OCI-LY7 (cell line): ENCODE measurements around the gene FOXD2. TPM values are rescaled to one million over a fixed set of nuclear protein-coding genes. Genes with fewer than 3 reads are reported as not detected.
A peak's percentile ranks its signal among the peaks of the same experiment; 100 is the strongest.

ENCODE experiments used
- BruUV-seq: library from RNA; stranded (reverse); fragments of 400-500 nt; replicated peaks from 2 replicates; lab custom pipeline; 2021; lab: Mats Ljungman, UMichigan
- CTCF ChIA-PET: fragments of 300-600 bp; sonication (Branson Sonifier 250); formaldehyde crosslinking; loops from one replicate; lab custom pipeline; 2022; ENCODE audit warnings: antibody characterized with exemption; ENCODE audit not compliant: unreplicated experiment; lab: Charles Lee
- POLR2A ChIA-PET: fragments of 300-600 bp; sonication (Branson Sonifier 250); formaldehyde crosslinking; loops from one replicate; lab custom pipeline; 2022; ENCODE audit warnings: antibody characterized with exemption; lab: Charles Lee
- DNase-seq: peaks from one replicate; pipeline ENCODE4 v3.0.0-alpha.2; 2015; ENCODE audit warnings: low spot score
- H2AFZ ChIP-seq: fragments of 200-600 bp; sonication (generic), shearing (Covaris generic); 2 replicates; pipeline ENCODE4 v1.6.1; 2014; ENCODE audit warnings: mild to moderate bottlenecking, antibody characterized with exemption, low read length, moderate library complexity
- H3K27ac ChIP-seq: fragments of 200-600 bp; sonication (generic); 2 replicates; pipeline ENCODE4 v1.5.1; 2014; ENCODE audit warnings: mixed run types, low read depth, mild to moderate bottlenecking, moderate library complexity, low read length, inconsistent platforms; ENCODE audit not compliant: poor library complexity, severe bottlenecking
- H3K36me3 ChIP-seq: fragments of 200-600 bp; sonication (generic); 2 replicates; pipeline ENCODE4 v1.6.1; 2014; ENCODE audit warnings: mild to moderate bottlenecking, antibody characterized with exemption, low read length, moderate library complexity, mixed read lengths; ENCODE audit not compliant: insufficient read depth
- H3K4me1 ChIP-seq: fragments of 200-600 bp; sonication (generic); 2 replicates; pipeline ENCODE4 v1.5.1; 2014; ENCODE audit warnings: mild to moderate bottlenecking, low read length; ENCODE audit not compliant: insufficient read depth, poor library complexity, severe bottlenecking
- H3K4me2 ChIP-seq: fragments of 200-600 bp; sonication (generic); 2 replicates; pipeline ENCODE4 v1.6.1; 2014; ENCODE audit warnings: mild to moderate bottlenecking, low read length
- H3K4me3 ChIP-seq: fragments of 200-600 bp; sonication (generic); 2 replicates; pipeline ENCODE4 v1.5.1; 2014; ENCODE audit warnings: mild to moderate bottlenecking, low read depth, low read length; ENCODE audit not compliant: poor library complexity, severe bottlenecking
- H3K79me2 ChIP-seq: fragments of 200-600 bp; sonication (generic); 2 replicates; pipeline ENCODE4 v1.6.1; 2016; ENCODE audit warnings: low read depth, mild to moderate bottlenecking, low read length, moderate library complexity, mixed read lengths; ENCODE audit not compliant: insufficient read depth
- H3K9me2 ChIP-seq: fragments of 200-600 bp; sonication (generic); 2 replicates; pipeline ENCODE4 v1.6.1; 2016; ENCODE audit warnings: mild to moderate bottlenecking, low read length, mixed read lengths; ENCODE audit not compliant: insufficient read depth
- H3K9me3 ChIP-seq: fragments of 200-600 bp; sonication (generic); 2 replicates; pipeline ENCODE4 v1.6.1; 2014; ENCODE audit warnings: mild to moderate bottlenecking, mixed run types, low read length, mixed read lengths
- H4K20me1 ChIP-seq: fragments of 200-600 bp; sonication (generic); 2 replicates; pipeline ENCODE4 v1.6.1; 2014; ENCODE audit warnings: mild to moderate bottlenecking, antibody characterized with exemption, low read length, moderate library complexity, mixed read lengths; ENCODE audit not compliant: insufficient read depth
- EZH2phosphoT487 ChIP-seq: fragments of 200-600 bp; sonication (generic); IDR thresholded peaks from 2 replicates; pipeline ENCODE4 v1.6.1; 2018; ENCODE audit warnings: low read depth, borderline replicate concordance, mild to moderate bottlenecking, mixed run types, antibody characterized with exemption, low read length, moderate library complexity, mixed read lengths
- intact Hi-C: fragments of 100-400 bp; cut with micrococcal nuclease; formaldehyde crosslinking; loops from one replicate; pipeline ENCODE4 v1.10.0; 2022; ENCODE audit not compliant: unreplicated experiment
- total RNA-seq, 2 experiments: library from RNA; depleted of rRNA in 1 of 2; stranded (reverse); fragments of >200 nt in 1 of 2; shearing (Covaris generic) in 1 of 2; gene quantifications; 2 replicates each; pipeline ENCODE4 v1.2.3, GENCODE V29; 2014 to 2022
- TF ChIP-seq, protein P1 (sequence below): fragments of 200-600 bp; sonication (generic); conservative IDR thresholded peaks from 2 replicates; pipeline ENCODE4 v1.5.1; 2014; ENCODE audit warnings: mild to moderate bottlenecking, antibody characterized with exemption, low read length, moderate library complexity, mixed read lengths

FOXD2 gene
- total RNA-seq, 2 experiments from 2014 or later, result 0.49 to 0.76 TPM

- Histone ChIP-seq H3K4me2 (peak overlapping the region; percentile 96), H3K9me3 (no peaks in the 10 kb centered on the region), H4K20me1 (peaks cover 7% of the 10 kb centered on the region; the same call in 1 of the 2 replicates), H3K4me3 (peak overlapping the region; percentile 92), H3K27ac (peak overlapping the region; percentile 78), H3K4me1 (peaks cover 28% of the 10 kb centered on the region), H3K9me2 (no peaks in the 10 kb centered on the region), H3K79me2 (peaks cover 13% of the 10 kb centered on the region; the same call in 1 of the 2 replicates), H2AFZ (peak overlapping the region; percentile 83; the same call in 1 of the 2 replicates), H3K36me3 (peaks cover 40% of the 10 kb centered on the region)
- BruUV-seq, result TSS peak; percentile 69
- TF ChIP-seq, protein P1, sequence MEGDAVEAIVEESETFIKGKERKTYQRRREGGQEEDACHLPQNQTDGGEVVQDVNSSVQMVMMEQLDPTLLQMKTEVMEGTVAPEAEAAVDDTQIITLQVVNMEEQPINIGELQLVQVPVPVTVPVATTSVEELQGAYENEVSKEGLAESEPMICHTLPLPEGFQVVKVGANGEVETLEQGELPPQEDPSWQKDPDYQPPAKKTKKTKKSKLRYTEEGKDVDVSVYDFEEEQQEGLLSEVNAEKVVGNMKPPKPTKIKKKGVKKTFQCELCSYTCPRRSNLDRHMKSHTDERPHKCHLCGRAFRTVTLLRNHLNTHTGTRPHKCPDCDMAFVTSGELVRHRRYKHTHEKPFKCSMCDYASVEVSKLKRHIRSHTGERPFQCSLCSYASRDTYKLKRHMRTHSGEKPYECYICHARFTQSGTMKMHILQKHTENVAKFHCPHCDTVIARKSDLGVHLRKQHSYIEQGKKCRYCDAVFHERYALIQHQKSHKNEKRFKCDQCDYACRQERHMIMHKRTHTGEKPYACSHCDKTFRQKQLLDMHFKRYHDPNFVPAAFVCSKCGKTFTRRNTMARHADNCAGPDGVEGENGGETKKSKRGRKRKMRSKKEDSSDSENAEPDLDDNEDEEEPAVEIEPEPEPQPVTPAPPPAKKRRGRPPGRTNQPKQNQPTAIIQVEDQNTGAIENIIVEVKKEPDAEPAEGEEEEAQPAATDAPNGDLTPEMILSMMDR, result no peak
- TF ChIP-seq EZH2phosphoT487, result no peak
- intact Hi-C loops, result loop anchor here (1.0 to 5.0 kb wide), 6 partner anchors 46 to 292 kb away; partner anchors contain the start of gene STIL
- no peak for DNase-seq
- ChIA-PET POLR2A (interaction anchor here (0.5 to 1.4 kb wide), 5 partner anchors 13 to 97 kb away, joined by 3 to 4 read pairs (median 3); no protein-coding TSS in a partner anchor), CTCF (interaction anchor here (1.5 to 1.8 kb wide), 2 partner anchors 41 to 49 kb away, joined by 3 to 6 read pairs; no protein-coding TSS in a partner anchor)
Measured at GRCh38 chr1:47435506-47436303, 2.1 kb upstream of the FOXD2 start.

GRCh38 chr1:47436304-47436978 is 1.4 kb upstream of the FOXD2 start:
- H2AFZ ChIP-seq, result peak overlapping the region; percentile 83
- peak overlapping the region; percentile 78 for H3K27ac ChIP-seq
- H3K4me1 ChIP-seq, result peaks cover 22% of the 10 kb centered on the region
- POLR2A ChIA-PET, result interaction anchor here (0.5 to 1.4 kb wide), 3 partner anchors 22 to 50 kb away, joined by 3 read pairs; no protein-coding TSS in a partner anchor
- H3K4me2 ChIP-seq, result peak overlapping the region; percentile 96
- CTCF ChIA-PET, result interaction anchor here (1.5 to 2.1 kb wide), 4 partner anchors 39 to 290 kb away, joined by 5 to 13 read pairs (median 6); no protein-coding TSS in a partner anchor
- BruUV-seq, result no TSS peak
- H3K9me2 ChIP-seq, result no peaks in the 10 kb centered on the region
- peaks cover 35% of the 10 kb centered on the region for H3K36me3 ChIP-seq
- TF ChIP-seq EZH2phosphoT487, result no peak
- TF ChIP-seq, protein P1, result peak; percentile 95
- peak overlapping the region; percentile 92 for H3K4me3 ChIP-seq
- no peaks in the 10 kb centered on the region for H3K9me3 ChIP-seq
- peak; percentile 88 for DNase-seq
- peaks cover 7% of the 10 kb centered on the region; the same call in 1 of the 2 replicates for H4K20me1 ChIP-seq
- intact Hi-C loops, result loop anchor here (1.0 to 5.0 kb wide), 6 partner anchors 47 to 291 kb away; partner anchors contain the start of gene STIL
- peaks cover 13% of the 10 kb centered on the region; the same call in 1 of the 2 replicates for H3K79me2 ChIP-seq
